Neutrophil (primary cell): ENCODE data around the gene BRI3BP.
"Not testable (repeated sequence)": the region's sequence is repeated elsewhere in the genome, so short reads cannot be mapped to it uniquely, and the experiment has no call there.

Source experiments
- H3K27ac ChIP-seq: fragments of 200-600 bp; sonication (generic); 2 replicates; pipeline ENCODE4 v1.5.1; 2016; ENCODE audit warnings: mild to moderate bottlenecking, moderate library complexity
- H3K27me3 ChIP-seq: fragments of 200-600 bp; sonication (generic); 2 replicates; pipeline ENCODE4 v1.6.0; 2016; ENCODE audit warnings: mild to moderate bottlenecking
- H3K36me3 ChIP-seq: fragments of 200-600 bp; sonication (generic); 2 replicates; pipeline ENCODE4 v1.5.1; 2017
- H3K4me1 ChIP-seq, 2 experiments: fragments of 200-600 bp in 1 of 2; sonication (generic) in 1 of 2; 1 replicate in 1 of 2; 2 replicates in 1 of 2; pipeline versions ENCODE4 v1.5.1 to v1.6.1; 2013 to 2016; ENCODE audit warnings: low read depth in 1 of 2, low read length in 1 of 2, mild to moderate bottlenecking in 1 of 2, moderate library complexity in 1 of 2; ENCODE audit not compliant: control insufficient read depth in 1 of 2, insufficient read depth in 1 of 2
- H3K4me3 ChIP-seq, 2 experiments: fragments of 200-600 bp in 1 of 2; sonication (generic) in 1 of 2; 1 replicate in 1 of 2; 2 replicates in 1 of 2; pipeline ENCODE4 v1.5.1; 2013 to 2016; ENCODE audit warnings: low read depth in 1 of 2, low read length in 1 of 2, mild to moderate bottlenecking in 1 of 2, moderate library complexity in 1 of 2
- H3K9me3 ChIP-seq: fragments of 200-600 bp; sonication (generic); 2 replicates; pipeline ENCODE4 v1.5.1; 2016
- CTCF ChIP-seq: fragments of 200-600 bp; sonication (generic); IDR thresholded peaks from 2 replicates; pipeline ENCODE4 v1.5.1; 2016; ENCODE audit warnings: antibody characterized with exemption

BRI3BP gene

DNA sequence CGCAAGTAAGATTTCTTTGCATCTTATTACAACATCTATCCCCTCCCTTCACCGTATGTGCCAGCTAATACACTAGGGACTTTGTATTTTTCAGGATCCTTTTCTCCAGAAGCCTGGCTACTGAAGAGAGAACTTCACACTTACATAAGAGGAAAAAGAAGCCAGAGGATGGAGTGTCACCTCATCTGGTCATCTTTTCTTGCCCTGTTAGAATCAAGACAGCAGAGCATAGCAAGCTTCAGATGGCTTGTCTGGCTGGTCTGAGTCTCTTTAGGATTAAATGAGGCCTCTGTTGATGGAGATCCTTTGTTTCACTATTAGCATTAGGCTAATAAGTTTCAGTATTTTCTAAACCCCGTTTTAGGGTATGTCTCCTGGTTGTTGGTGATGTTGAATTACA lies 57.4 kb downstream of the BRI3BP start:
- Histone ChIP-seq H3K9me3 (no peaks in the 10 kb centered on the region), H3K4me1 (peaks cover 6 to 14% of the 10 kb centered on the region in 2 experiments), H3K36me3 (no peaks in the 10 kb centered on the region), H3K27me3 (no peaks in the 10 kb centered on the region), H3K4me3 (no peak overlapping the region), H3K27ac (no peak overlapping the region)
- TF ChIP-seq CTCF: no peak

- H3K4me3 ChIP-seq: no peak overlapping the region
- H3K9me3 ChIP-seq: no peaks in the 10 kb centered on the region
- no peaks in the 10 kb centered on the region for H3K36me3 ChIP-seq
- H3K27ac ChIP-seq: no peak overlapping the region
- no peaks in the 10 kb centered on the region for H3K27me3 ChIP-seq
- TF ChIP-seq CTCF: no peak
- H3K4me1 ChIP-seq: peaks cover 13% of the 10 kb centered on the region in 2 experiments
Observed at GRCh38 chr12:125053821-125054220, 60.4 kb downstream of the BRI3BP start.

DNA sequence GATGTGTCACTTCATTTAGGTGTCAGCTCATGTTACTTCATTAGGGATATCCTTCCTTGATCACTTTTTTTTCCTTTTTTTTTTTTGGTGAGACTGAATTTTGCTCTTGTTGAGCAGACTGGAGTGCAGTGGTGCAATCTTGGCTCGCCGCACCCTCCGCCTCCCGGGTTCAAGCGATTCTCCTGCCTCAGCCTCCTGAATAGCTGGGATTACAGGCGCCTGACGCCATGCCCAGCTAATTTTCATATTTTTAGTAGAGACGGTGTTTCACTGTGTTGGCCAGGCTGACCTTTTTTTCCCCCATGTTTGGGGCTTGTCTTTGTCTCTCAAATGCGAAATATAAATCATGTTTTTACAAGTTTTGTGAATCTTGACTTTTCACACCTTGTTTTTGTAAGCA lies 62.1 kb downstream of the BRI3BP start:
- H3K9me3 ChIP-seq: no peaks in the 10 kb centered on the region
- H3K36me3 ChIP-seq: no peaks in the 10 kb centered on the region
- no peak overlapping the region for H3K27ac ChIP-seq
- H3K4me3 ChIP-seq: no peak overlapping the region
- H3K4me1 ChIP-seq: peaks cover 0 to 7% of the 10 kb centered on the region in 2 experiments
- H3K27me3 ChIP-seq: no peaks in the 10 kb centered on the region
- TF ChIP-seq CTCF: no peak

DNA sequence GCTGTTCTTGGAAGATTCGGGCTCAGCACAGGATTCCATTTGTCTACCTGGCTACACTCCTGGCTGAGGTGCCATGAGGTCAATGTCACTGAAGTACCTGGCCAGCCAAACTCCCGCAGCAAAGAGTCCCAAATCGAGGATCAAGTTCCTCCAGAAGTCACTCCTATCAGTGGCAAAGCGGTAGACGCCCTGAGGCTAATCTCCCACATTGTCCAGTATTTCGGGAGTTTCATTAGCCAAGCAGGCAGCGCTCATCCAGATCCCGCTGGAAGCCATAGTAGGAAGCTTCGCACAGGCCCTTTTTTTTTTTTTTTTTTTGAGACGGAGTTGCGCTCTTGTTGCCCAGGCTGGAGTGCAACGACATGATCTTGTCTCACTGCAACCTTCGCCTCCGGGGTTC lies 62.9 kb downstream of the BRI3BP start:
- Histone ChIP-seq H3K27ac (no peak overlapping the region), H3K9me3 (no peaks in the 10 kb centered on the region), H3K36me3 (no peaks in the 10 kb centered on the region), H3K4me1 (peaks cover 0 to 7% of the 10 kb centered on the region in 2 experiments), H3K27me3 (no peaks in the 10 kb centered on the region), H3K4me3 (no peak overlapping the region)
- no peak for TF ChIP-seq CTCF

- H3K4me1 ChIP-seq: peaks cover 0 to 7% of the 10 kb centered on the region in 2 experiments
- TF ChIP-seq CTCF: no peak
- no peaks in the 10 kb centered on the region for H3K27me3 ChIP-seq
- H3K9me3 ChIP-seq: no peaks in the 10 kb centered on the region
- H3K36me3 ChIP-seq: no peaks in the 10 kb centered on the region
- H3K4me3 ChIP-seq: no peak overlapping the region
- H3K27ac ChIP-seq: no peak overlapping the region
Observed at GRCh38 chr12:125057708-125058107, 64.3 kb downstream of the BRI3BP start.

DNA sequence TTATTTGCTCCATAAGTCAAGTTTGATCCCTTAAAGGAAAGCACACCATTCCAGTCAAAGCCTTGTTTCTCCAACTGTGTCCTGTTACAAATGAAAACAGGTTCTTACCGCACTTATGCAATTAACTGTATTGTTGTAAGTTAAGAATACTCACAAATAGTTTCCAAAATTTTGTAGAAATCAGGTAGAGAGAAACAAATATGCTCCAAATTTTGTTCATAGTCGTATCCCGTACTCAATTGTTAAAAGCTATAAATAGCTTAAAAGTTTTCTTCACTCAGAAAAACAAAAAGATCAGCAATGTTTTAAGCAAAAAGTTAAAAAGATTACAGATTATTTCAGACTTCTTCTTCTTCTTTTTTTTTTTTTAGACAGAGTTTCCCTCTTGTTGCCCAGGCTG lies 67.8 kb downstream of the BRI3BP start:
- Histone ChIP-seq H3K36me3 (no peaks in the 10 kb centered on the region), H3K27me3 (peaks cover 27% of the 10 kb centered on the region), H3K4me1 (peaks cover 15 to 22% of the 10 kb centered on the region in 2 experiments), H3K9me3 (no peaks in the 10 kb centered on the region), H3K27ac (no peak overlapping the region), H3K4me3 (no peak overlapping the region)
- TF ChIP-seq CTCF: no peak

DNA sequence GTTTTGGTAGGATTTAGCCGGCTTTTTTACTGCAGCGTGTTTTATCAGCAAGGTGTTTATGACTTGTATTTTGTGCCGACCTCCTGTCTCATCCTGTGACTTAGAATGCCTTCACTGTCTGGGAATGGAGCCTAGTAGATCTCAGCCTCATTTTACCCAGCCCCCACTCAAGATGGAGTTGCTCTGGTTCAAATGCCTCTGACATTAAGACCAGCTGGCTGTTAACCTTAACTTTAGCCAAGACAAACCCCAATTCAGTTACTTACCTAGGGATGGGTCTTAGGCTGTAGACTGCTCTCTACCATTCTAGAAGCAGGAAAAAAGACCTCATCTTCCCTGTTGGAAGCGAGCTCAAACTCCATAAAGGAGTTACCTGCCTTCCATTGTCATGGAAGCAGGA lies 70.1 kb downstream of the BRI3BP start:
- Histone ChIP-seq H3K27me3 (peaks cover 27% of the 10 kb centered on the region), H3K4me1 (peaks cover 15% of the 10 kb centered on the region in 2 experiments)
- not testable (repeated sequence) for H3K4me3 ChIP-seq, H3K36me3 ChIP-seq, H3K27ac ChIP-seq, H3K9me3 ChIP-seq
